Mucosa of gallbladder (tissue), 1 donor: ENCODE measurements around the gene BEST1. TPM values are rescaled to one million over a fixed set of nuclear protein-coding genes. Genes with fewer than 3 reads are reported as not detected.
A peak's percentile ranks its signal among the peaks of the same experiment; 100 is the strongest.

Experiments
- DNase-seq: peaks from one replicate; pipeline ENCODE4 v3.0.0-alpha.2; 2020; ENCODE audit warnings: low spot score
- total RNA-seq: library from RNA; stranded (reverse); gene quantifications from one replicate; pipeline ENCODE4 v1.2.1, GENCODE V29; 2021
- donor health status: DM: no; HTN: no; CAD: no.

Gene BEST1
- total RNA-seq, 1 donor from 2014 or later, result 2.8 TPM

- DNase-seq, result no peak
These were observed 33.3 kb upstream of the BEST1 start for GRCh38 chr11:61916737-61917333.

- DNase-seq, result peak; percentile 29
These were observed 32.6 kb upstream of the BEST1 start, which contains the start of gene RAB3IL1 for GRCh38 chr11:61917334-61918109. Gene RAB3IL1 (minus strand): TSS chr11:61917566. CDS start chr11:61917367, 199 bp downstream.

GRCh38 chr11:61918251-61918937 lies 31.8 kb upstream of the BEST1 start:
- peak; percentile 10 for DNase-seq

GRCh38 chr11:61918938-61919704 lies 31.0 kb upstream of the BEST1 start:
- peak; percentile 34 for DNase-seq

- DNase-seq, result peak; percentile 10
These were observed 30.2 kb upstream of the BEST1 start for GRCh38 chr11:61919705-61920631.

- no peak for DNase-seq
These were observed 28.7 kb upstream of the BEST1 start for GRCh38 chr11:61921446-61921845.

GRCh38 chr11:61922539-61922938 lies 27.6 kb upstream of the BEST1 start:
- DNase-seq, result peak; percentile 61

- peak; percentile 78 for DNase-seq
These were observed 26.7 kb upstream of the BEST1 start for GRCh38 chr11:61923166-61924063.

- DNase-seq, result no peak
These were observed 26.1 kb upstream of the BEST1 start for GRCh38 chr11:61924064-61924455.

- DNase-seq, result no peak
These were observed 24.4 kb upstream of the BEST1 start for GRCh38 chr11:61925736-61926135.

GRCh38 chr11:61926235-61926634 lies 23.9 kb upstream of the BEST1 start:
- no peak for DNase-seq

GRCh38 chr11:61927501-61927900 lies 22.6 kb upstream of the BEST1 start:
- no peak for DNase-seq

- no peak for DNase-seq
These were observed 21.5 kb upstream of the BEST1 start for GRCh38 chr11:61928606-61929005.

GRCh38 chr11:61930933-61931332 lies 19.2 kb upstream of the BEST1 start:
- no peak for DNase-seq

GRCh38 chr11:61935861-61936260 lies 14.3 kb upstream of the BEST1 start:
- DNase-seq, result no peak

GRCh38 chr11:61940466-61940865 lies 9.7 kb upstream of the BEST1 start:
- DNase-seq, result no peak

GRCh38 chr11:61945191-61945590 lies 5.0 kb upstream of the BEST1 start:
- DNase-seq, result no peak

- no peak for DNase-seq
These were observed 3.3 kb upstream of the BEST1 start for GRCh38 chr11:61946894-61947293.

GRCh38 chr11:61947486-61948210 lies 2.5 kb upstream of the BEST1 start:
- peak; percentile 85 for DNase-seq
